GM18517 (cell line): ENCODE results near the gene FDXR.
"Not testable (repeated sequence)": the region's sequence is repeated elsewhere in the genome, so short reads cannot be mapped to it uniquely, and the experiment has no call there.

ENCODE experiments used
- ATAC-seq: cut with Tn5 transposase; IDR thresholded peaks from one replicate; pipeline ENCODE4 v1.9.1; 2021; ENCODE audit warnings: mild to moderate bottlenecking, moderate library complexity; ENCODE audit not compliant: unreplicated experiment

The FDXR gene

GRCh38 chr17:74873037-74873873 is 461 bp upstream of the FDXR start:
- peak; percentile 91 for ATAC-seq

GRCh38 chr17:74871356-74872076 is 1.3 kb downstream of the FDXR start:
- ATAC-seq: no peak

- no peak for ATAC-seq
Observed at GRCh38 chr17:74870512-74870911, 2.3 kb downstream of the FDXR start.

- ATAC-seq: not testable (repeated sequence)
Observed at GRCh38 chr17:74870028-74870427, 2.8 kb downstream of the FDXR start.

- no peak for ATAC-seq
Observed at GRCh38 chr17:74868908-74869255, 3.9 kb downstream of the FDXR start.

- no peak for ATAC-seq
Observed at GRCh38 chr17:74868251-74868907, 4.4 kb downstream of the FDXR start.

- no peak for ATAC-seq
Observed at GRCh38 chr17:74866198-74866835, 6.5 kb downstream of the FDXR start.

GRCh38 chr17:74865504-74866197 is 7.1 kb downstream of the FDXR start:
- no peak for ATAC-seq

- ATAC-seq: no peak
Observed at GRCh38 chr17:74864866-74865395, 7.9 kb downstream of the FDXR start.

GRCh38 chr17:74864297-74864865 is 8.4 kb downstream of the FDXR start:
- ATAC-seq: no peak

GRCh38 chr17:74863420-74864296 is 9.1 kb downstream of the FDXR start:
- ATAC-seq: no peak

GRCh38 chr17:74862919-74863318 is 9.9 kb downstream of the FDXR start:
- ATAC-seq: no peak

GRCh38 chr17:74862108-74862901 is 10.5 kb downstream of the FDXR start:
- ATAC-seq: no peak

- ATAC-seq: no peak
Observed at GRCh38 chr17:74861662-74862107, 11.1 kb downstream of the FDXR start.

GRCh38 chr17:74860872-74861661 is 11.7 kb downstream of the FDXR start:
- ATAC-seq: no peak

- no peak for ATAC-seq
Observed at GRCh38 chr17:74860229-74860871, 12.4 kb downstream of the FDXR start.
